NCI-H524 (cell line): ENCODE measurements around the gene MIB1.
A peak's percentile ranks its signal among the peaks of the same experiment; 100 is the strongest.
"Not testable (repeated sequence)": the region's sequence is repeated elsewhere in the genome, so short reads cannot be mapped to it uniquely, and the experiment has no call there.

ENCODE experiments used
- DNase-seq, 2 experiments: peaks; one replicate each; lab custom pipeline; 2025; lab: John Stamatoyannopoulos, UW

The MIB1 gene

DNA sequence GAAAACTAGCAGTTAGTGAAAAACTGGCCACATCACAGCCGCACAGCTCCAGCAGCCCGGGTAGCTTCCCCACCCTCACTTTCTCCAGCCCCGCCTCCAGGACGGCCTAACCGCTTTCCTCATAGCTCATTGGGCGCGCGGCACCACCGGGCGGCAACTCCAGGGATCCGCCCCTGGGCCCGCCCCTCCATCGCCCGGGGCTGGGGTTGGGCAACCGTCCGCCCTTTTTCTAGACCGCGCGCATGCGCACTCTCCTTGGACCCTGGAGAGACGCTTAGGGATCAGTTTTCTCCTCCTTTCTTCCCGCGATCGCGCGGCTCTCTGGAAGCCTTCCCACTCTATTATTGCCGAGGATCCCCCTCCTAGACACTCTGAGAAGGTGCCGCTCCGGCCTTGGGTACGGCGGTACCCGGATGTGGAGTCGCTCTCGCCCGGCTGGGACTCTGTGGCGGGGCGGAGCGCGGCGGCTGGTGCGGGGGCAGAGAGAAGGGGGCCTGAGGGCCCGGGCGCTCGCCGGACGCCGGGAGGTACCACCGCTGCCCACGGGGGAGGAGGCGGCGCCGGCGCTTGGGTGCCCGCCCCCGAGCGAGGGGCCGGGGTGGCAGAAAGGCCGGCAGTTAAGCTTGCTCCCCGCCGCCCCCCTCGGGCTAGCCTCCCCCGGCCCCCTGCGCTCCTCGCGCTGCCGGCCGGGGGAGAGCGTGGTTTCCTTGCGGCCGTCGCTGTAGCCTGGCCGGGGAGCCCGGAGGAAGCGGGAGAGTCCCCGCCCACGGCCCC, at the start of gene MIB1:
TSS of gene MIB1 (plus strand) at position 255 of the 774 bp plus-strand sequence. CDS start 792 bp downstream, outside the sequence.
- peak; percentile 94 to 97 for DNase-seq

DNA sequence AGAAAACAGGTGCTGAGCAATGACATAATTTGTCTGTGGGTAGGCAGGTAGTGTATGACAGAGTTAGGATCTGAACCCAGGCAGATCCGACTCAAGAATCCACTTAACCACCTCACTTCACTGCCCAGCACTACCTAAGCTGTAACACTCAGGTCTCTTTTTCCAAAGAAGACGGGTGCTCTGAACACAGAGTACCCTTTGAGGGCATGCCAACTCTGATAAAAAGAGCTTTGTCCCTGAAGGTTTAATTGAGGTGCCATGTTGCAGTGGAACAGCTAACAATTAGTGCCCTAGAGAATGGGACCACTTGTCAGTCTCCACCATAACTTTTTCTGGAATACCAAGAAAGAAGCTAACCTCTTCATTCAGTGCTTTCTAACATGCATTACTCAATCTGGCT, 47.3 kb upstream of the MIB1 start:
- no peak for DNase-seq

DNA sequence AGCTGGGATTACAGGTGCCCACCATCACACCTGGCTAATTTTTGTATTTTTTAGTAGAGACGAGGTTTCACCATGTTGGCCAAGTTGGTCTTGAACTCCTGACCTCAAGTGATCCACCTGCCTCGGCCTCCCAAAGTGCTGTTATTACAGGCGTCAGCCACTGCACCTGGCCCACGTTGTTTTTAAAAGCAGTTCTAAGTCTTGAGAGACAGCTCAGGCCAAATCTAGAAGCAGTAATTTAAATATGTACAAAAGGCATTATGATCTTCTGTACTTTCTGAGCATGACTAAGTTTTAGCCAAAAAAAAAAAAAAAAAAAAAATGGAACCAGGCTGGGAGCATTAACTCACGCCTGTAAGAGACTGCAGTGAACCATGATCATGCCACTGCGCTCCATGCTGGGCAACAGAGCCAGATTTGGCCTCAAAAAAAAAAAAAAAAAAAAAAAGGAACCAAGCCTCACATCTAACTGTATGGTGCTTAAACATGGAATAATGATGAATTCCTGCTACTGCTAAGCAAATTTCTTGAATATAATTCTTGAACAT, 40.0 kb upstream of the MIB1 start:
- no peak for DNase-seq

DNA sequence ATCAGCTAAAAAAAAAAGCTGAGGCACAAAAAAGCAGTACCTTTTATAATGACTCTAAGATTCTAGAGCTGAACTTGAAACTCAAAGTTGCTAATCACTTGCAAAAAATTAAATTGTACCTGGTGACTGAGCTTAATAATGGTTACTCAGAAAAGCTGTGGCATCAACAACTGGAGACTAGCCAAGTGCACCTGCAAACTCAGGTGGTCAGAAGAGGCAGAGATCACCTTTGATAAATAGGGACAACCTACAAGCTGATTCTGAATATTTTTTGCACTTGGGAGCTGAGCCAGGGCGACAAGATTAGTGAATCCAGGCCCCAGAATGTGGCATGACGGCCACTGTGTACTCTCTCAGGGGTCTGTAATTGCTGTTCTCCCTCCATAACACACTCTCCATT, 39.0 kb upstream of the MIB1 start:
- DNase-seq = no peak

DNA sequence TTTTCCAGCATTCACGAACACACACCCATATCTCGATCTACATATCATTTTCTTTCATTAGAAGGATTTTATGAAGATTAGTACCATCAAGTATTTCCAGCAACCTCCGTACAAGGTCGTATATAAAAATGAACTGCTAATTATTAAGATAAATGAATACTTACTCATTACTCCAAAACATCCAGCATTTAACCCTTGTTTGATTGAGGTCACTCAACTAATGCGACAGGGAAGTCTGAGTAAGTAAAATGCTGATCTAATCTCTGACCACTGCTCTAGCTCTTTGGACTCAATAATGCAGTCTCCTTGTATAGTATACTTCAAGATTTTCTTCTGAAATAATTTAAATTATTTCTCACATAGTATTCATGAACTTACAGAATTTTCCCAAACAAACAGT, 38.0 kb upstream of the MIB1 start:
- no peak for DNase-seq

DNA sequence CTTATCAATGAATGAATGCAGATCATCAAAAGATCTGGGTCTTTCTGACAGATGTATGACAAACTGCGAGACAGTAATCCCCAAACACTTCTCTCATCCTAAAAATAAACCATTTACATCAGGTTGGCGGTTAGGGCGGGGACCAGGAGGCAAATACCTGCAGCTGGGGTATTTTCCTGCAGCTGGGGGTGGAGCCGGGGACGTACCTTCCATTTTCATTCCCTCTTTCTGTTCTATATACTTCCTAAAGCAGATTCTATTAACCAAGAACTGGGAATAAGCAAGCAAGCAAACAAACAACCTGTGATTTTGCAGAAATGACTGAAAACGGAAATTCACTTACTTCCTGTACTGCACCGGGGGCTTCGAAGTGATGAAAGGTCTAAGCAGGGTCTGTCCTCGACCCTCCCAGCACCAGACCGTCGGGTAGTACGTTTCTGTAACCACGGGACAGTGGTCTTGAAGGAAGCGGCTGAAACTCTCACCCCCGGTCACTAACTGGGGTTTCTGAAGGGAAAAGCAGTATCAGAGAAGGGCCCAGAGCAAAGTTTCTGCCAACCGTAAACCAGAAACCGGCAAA, 37.3 kb upstream of the MIB1 start:
- DNase-seq = peak in 1 of 2 experiments; percentile 10

DNA sequence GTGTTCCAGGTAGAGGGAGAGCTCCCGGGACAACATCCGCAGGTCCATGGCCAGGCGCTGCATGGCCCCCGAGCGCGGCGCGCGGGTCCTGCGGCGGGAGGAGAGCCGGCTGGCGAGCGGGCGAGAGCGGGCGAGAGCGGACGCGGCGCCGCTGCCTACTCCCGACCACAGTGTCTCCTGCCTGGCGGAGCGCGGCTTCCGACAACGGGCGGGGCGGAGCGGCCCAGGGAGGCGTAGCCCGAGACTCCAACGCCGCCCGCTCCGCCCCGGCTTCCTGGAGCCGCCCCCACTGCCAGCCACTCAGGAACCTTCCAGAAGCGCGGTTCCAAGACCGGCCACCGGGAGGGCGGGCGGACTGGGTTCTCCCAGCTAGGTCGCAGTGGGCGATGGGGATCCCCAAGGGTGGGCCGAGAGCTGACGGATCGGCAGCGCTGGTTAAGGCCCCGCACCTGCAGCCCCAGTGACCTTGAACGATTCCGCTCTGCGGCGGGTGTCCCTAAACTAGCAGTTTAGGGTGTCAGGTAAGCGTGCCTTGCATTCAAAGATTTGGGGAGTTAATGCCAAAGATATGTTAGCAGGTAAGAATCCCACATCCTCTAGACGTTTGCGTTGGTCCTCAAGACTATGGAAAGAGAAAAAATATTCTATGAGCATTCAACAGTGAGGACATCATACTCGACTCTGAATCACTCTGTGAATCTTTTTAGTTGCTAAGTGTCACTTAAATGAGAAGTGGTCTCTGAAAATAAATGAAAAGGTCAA, 35.8 kb upstream of the MIB1 start, which contains the start of gene ABHD3:
TSS of gene ABHD3 (minus strand) at position 172 of the 762 bp plus-strand sequence. CDS start at position 63, 109 bp downstream.
- peak; percentile 53 to 72 for DNase-seq

DNA sequence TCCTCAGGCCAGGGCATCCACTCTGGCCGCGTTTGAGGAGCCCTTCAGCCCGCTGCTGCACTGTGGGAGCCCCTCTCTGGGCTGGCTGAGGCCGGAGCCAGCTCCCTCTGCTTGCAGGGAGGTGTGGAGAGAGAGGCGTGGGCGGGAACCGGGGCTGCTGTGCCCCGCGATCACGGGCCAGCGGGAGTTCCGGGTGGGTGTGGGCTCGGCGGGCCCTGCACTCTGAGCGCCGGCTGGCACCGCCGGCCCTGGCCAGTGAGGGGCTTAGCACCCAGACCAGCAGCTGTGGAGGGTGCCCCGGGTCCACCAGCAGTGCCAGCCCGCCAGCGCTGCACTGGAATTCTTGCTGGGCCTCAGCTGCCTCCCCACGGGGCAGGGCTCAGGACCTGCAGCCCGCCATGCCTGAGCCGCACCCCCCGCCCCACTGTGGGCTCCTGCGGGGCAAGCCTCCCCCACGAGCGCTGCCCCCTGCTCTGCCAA, 34.2 kb upstream of the MIB1 start:
- DNase-seq = no peak

DNA sequence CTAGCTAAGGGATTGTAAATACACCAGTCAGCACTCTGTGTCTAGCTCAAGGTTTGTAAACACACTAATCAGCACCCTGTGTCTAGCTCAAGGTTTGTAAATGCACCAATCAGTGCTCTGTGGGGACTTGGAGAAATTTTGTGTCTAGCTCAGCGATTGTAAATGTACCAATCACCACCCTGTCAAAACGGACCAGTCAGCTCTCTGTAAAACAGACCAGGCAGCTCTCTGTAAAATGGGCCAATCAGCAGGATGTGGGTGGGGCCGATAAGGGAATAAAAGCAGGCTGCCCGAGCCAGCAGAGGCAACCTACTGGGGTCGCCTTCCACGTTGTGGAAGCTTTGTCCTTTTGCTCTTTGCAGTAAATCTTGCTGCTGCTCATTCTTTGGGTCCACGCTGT, 33.5 kb upstream of the MIB1 start:
- not testable (repeated sequence) for DNase-seq

DNA sequence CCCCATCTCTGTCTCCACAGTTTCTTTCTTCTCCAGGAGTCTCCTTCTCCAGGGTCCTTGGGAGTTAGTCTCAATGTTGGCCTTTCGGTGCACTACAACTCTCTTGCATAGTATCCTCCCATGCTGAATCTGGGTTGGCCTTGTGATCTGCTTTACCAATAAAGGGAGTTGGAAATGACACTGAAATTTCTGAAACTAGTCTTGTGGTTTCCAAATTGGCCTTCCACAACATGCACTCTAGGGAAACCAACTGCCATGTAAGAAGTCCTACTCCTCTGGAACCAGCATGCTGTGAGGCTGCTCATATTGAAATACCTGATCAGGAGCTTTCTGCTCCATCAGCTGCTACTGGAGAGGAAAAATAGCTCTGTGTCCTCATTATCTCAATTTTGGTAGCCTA, 26.1 kb upstream of the MIB1 start:
- no peak for DNase-seq

DNA sequence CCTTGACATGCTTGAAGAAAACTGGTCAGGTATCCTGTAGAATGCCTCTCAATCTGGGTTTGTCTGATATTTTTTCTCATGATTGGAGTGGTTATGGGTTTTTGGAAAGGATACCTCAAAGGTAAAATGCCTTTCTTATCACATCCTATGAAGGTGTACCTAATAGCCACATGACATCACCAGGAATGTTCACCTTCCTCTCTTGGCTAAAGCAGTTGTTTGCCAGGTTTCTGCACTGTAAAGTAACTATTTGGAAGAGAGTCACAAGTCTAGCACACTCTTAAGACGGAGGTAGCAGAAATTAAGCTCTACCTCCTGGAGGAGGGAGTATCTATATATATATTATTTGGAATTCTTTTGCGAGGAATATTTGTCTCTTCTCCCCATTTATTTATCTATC, 17.9 kb upstream of the MIB1 start:
- no peak for DNase-seq

DNA sequence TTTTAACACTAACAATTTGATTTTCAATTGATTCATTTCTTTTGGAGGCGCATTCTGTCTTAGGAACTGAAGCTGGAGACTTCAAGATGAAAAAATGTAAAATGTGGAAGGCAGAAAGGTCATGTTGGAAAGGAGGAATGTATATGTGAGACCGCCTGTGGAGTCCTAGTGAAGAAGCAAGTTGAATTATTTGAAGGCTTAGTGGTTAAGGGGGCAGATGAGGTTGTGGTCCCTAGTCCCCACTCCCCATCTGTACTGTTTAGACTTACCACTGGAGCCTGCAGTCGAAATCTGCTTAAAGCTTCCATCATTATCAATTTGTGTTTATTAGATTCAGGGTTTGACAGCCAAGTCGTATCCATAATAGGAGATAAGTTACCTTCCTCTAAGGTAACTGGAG, 15.4 kb upstream of the MIB1 start:
- DNase-seq = no peak

DNA sequence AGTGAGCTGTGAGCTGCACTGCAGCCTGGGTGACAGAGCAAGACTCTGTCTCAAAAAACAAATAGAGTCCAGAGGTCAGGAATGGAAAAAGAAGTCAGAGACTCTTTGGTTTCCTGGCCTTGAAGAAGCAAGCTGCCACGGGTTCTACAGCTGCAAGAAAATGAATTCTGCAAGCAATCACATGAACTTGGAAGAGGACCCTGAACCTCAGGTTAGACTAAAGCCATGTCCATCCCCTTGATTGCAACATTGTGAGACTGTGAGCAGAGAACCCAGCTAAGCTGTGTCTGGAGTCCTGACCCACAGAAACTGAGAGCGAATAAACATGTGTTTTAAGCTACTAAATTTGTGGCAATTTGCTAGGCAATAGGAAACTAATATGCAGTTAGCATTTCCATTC, 12.9 kb upstream of the MIB1 start:
- DNase-seq = no peak

DNA sequence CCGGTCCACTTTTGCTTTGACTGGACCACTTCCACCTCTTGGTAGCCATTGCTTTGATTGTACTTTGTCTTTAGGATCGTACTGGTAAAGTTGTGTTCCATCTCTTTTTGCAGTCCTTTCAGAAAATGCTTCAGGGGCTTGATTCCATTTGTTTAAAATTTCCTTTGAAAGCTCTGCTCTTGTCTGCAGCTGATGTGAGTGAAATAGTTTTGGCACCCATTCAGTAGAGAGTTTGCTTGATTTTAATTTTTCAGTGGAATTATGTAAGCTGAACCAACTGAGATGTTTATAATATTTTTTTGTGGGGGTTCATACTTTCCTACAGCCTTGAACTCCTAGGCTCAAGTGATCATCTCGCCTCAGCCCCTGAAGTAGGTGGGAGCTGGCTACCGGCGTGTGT, 7.6 kb upstream of the MIB1 start:
- DNase-seq = no peak

DNA sequence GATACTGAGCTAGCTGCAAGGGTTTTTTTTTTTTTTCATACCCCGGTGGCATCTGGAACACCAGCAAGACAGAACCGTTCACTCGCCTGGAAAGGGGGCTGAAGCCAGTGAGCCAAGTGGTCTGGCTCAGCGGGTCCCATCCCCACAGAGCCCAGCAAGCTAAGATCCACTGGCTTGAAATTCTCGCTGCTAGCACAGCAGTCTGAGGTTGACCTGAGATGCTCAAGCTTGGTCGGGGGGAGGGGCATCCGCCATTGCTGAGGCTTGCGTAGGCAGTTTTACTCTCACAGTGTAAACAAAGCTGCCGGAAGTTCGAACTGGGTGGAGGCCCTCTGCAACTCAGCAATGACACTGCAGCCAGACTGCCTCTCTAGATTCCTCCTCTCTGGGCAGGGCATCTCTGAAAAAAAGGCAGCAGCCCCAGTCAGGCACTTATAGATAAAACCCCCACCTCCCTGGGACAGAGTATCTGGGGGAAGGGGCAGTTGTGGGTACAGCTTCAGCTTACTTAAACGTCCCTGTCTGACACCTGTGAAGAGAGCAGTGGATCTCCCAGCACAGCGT, 5.1 kb upstream of the MIB1 start:
- no peak for DNase-seq

DNA sequence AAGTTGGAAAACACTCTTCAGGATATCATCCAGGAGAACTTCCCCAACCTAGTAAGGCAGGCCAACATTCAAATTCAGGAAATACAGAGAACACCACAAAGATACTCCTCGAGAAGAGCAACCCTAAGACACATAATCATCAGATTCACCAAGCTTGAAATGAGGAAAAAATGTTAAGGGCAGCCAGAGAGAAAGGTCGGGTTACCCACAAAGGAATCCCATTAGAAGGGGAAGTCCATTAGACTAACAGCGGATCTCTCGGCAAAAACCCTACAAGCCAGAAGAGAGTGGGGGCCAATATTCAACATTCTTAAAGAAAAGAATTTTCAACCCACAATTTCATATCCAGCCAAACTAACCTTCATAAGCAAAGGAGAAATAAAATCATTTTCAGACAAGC, 3.7 kb upstream of the MIB1 start:
- DNase-seq = not testable (repeated sequence)

DNA sequence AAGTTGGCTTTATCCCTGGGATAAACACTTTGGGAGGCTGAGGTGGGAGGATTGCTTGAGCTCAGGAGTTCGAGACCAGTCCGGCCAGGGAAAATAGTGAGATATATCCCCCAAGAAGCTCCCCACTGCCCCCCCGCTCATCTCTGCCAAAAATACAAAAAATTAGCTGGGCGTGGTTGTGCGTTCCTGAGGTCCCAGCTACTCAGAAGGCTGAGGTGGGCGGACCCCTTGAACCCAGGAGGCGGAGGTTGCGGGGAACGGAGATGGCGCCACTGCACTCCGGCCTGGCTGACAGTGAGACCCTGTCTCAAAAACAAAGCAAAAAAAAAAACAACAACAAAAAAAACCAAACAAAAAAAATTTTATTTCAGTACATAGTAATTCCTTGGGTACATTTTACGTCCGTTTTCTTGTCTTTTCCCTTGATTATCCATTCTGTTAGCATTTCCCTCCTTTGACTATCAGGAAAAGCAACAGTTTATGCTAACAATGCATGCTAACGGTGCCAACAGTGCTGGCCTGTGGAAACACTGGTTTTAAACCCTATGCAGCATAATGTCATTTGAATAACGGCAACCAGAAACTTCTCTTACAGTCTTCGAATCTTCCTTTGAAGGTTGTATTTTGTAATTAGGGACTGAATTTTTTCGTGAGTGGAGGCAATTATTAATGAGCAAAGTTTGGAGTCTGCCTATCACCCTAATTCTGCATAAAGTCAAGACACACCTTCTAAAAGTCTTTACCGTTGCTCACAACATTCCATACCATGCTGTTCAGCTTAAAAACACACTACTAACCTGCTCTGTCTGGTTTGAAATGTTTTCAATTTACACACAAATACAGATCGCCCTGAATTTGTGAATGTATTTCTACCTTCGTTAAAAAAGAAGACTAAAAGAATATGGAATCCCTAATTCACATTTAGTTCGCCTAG, 721 bp upstream of the MIB1 start:
- no peak for DNase-seq

DNA sequence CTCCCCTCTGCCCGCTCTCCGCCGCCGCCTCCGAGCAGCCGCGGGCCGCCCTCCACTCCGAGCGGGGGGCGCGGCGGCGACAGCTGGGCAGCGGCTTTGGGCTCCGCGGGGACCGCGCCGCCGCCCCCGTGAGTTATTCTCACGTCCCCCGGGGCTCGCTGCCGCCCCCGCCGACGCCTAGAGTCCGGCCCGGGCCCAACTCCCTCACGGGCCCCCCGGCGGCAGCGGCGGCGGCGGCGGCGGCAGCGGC, 645 bp downstream of the MIB1 start:
- peak in 1 of 2 experiments; percentile 63 for DNase-seq

DNA sequence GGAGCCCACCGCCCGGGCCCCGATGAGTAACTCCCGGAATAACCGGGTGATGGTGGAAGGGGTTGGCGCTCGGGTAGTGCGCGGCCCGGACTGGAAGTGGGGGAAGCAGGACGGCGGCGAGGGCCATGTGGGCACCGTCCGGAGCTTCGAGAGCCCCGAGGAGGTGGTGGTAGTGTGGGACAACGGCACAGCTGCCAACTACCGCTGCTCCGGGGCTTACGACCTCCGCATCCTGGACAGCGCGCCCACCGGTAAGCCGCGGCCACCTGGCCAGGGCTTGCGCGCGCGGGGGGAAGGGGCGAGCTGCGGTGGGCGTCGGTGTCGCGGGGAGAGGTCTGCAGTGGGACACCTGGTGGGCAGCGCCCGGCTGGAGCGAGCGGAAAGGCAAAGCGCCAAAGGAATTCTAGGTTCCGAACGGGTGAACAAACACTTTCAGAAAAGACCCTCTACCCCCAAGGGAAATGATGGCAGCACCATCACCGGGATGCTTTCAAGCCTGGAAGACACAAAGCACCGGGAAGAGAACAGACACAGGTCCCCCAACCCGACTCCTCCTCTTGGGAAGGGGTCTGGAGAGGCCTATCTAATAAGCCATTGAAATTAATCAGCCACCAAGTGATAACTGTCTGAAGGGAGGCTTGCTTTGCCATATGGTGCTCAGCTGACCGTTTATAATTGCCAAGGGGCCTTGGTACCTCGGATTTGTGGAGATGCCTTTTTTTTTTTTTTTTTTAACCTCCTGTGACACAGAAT, 1.1 kb downstream of the MIB1 start:
- peak; percentile 73 to 85 for DNase-seq

DNA sequence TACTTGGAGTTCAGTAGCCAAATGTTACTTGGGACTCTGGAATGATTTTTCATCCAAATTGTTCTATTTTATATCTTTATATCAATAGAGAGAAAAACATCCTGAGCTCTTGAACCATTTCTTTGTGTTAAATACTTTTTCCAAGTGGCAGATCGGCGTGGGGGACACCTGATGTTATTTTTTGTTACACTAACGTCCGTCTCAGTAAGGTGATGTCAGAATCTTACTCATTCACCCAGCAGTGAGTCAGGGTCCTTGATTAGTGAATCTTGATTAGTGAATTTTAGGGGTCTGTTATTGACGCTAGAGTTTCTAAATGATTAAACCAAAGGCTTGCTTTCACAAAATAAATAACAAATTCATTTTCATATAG, 1.7 kb downstream of the MIB1 start:
- peak in 1 of 2 experiments; percentile 29 for DNase-seq
